Mesenchymal stem cell (in vitro differentiated cells and primary cell): ENCODE measurements around the gene ERBB4.

Experiments used
- DNase-seq: peaks from one replicate; pipeline ENCODE4 v3.0.0-alpha.2; 2013
- H2AFZ ChIP-seq: one replicate; pipeline ENCODE4 v1.6.1; 2013; ENCODE audit warnings: low read depth, mild to moderate bottlenecking, control low read depth, inconsistent platforms, low read length, moderate library complexity
- H2AK5ac ChIP-seq: 2 replicates; pipeline ENCODE4 v1.6.1; 2013; ENCODE audit warnings: low read length, moderate library complexity, mild to moderate bottlenecking, inconsistent platforms; ENCODE audit not compliant: severe bottlenecking
- H2BK120ac ChIP-seq: one replicate; pipeline ENCODE4 v1.6.1; 2013; ENCODE audit warnings: low read depth, mild to moderate bottlenecking, inconsistent platforms, low read length, moderate library complexity
- H2BK12ac ChIP-seq, 2 experiments: one replicate each; pipeline ENCODE4 v1.6.1; 2013; ENCODE audit warnings: inconsistent platforms in 2 of 2, low read length in 2 of 2, mild to moderate bottlenecking in 2 of 2, moderate library complexity in 2 of 2, control low read depth in 1 of 2
- H2BK15ac ChIP-seq: one replicate; pipeline ENCODE4 v1.6.1; 2013; ENCODE audit warnings: mild to moderate bottlenecking, low read depth, inconsistent platforms; ENCODE audit not compliant: poor library complexity, severe bottlenecking
- H2BK5ac ChIP-seq: 2 replicates; pipeline ENCODE4 v1.6.1; 2013; ENCODE audit warnings: low read depth, mild to moderate bottlenecking, low read length, control low read depth, inconsistent platforms; ENCODE audit not compliant: poor library complexity, severe bottlenecking
- H3K14ac ChIP-seq, 2 experiments: one replicate each; pipeline ENCODE4 v1.6.1; 2013; ENCODE audit warnings: inconsistent platforms in 2 of 2, low read length in 2 of 2, control low read depth in 1 of 2, mild to moderate bottlenecking in 1 of 2, moderate library complexity in 1 of 2
- H3K18ac ChIP-seq, 2 experiments: one replicate each; pipeline ENCODE4 v1.6.1; 2013; ENCODE audit warnings: inconsistent platforms in 2 of 2, low read length in 2 of 2, control low read depth in 1 of 2, low read depth in 1 of 2, mild to moderate bottlenecking in 1 of 2
- H3K23ac ChIP-seq, 2 experiments: one replicate each; pipeline ENCODE4 v1.6.1; 2013; ENCODE audit warnings: inconsistent platforms in 2 of 2, low read length in 2 of 2, mild to moderate bottlenecking in 2 of 2, moderate library complexity in 2 of 2, control low read depth in 1 of 2
- H3K27ac ChIP-seq: 2 replicates; pipeline ENCODE4 v1.5.1; 2013; ENCODE audit warnings: mild to moderate bottlenecking, moderate library complexity, low read length, control low read depth, inconsistent platforms; ENCODE audit not compliant: poor library complexity, severe bottlenecking
- H3K27me3 ChIP-seq, 2 experiments: 2 replicates each; pipeline versions ENCODE4 v1.6.1 to v1.7.0; 2013; ENCODE audit warnings: low read length in 2 of 2, mild to moderate bottlenecking in 2 of 2, moderate library complexity in 2 of 2, control low read depth in 1 of 2, inconsistent platforms in 1 of 2; ENCODE audit not compliant: control insufficient read depth in 1 of 2, insufficient read depth in 1 of 2
- H3K36me3 ChIP-seq, 2 experiments: 2 replicates each; pipeline versions ENCODE4 v1.6.1 to v1.7.0; 2013; ENCODE audit warnings: low read length in 2 of 2, control low read depth in 1 of 2, inconsistent platforms in 1 of 2, low read depth in 1 of 2, mild to moderate bottlenecking in 1 of 2; ENCODE audit not compliant: insufficient read depth in 2 of 2, control insufficient read depth in 1 of 2
- H3K4ac ChIP-seq, 2 experiments: one replicate each; pipeline ENCODE4 v1.6.1; 2013; ENCODE audit warnings: inconsistent platforms in 2 of 2, low read length in 2 of 2, mild to moderate bottlenecking in 2 of 2, moderate library complexity in 2 of 2, control low read depth in 1 of 2, low read depth in 1 of 2
- H3K4me1 ChIP-seq: 2 replicates; pipeline ENCODE4 v1.6.1; 2013; ENCODE audit warnings: low read depth, low read length, control low read depth; ENCODE audit not compliant: control insufficient read depth, insufficient read depth
- H3K4me2 ChIP-seq: 2 replicates; pipeline ENCODE4 v1.6.1; 2013; ENCODE audit warnings: low read length, mild to moderate bottlenecking, inconsistent platforms; ENCODE audit not compliant: poor library complexity, severe bottlenecking
- H3K4me3 ChIP-seq, 2 experiments: 2 replicates each; pipeline versions ENCODE4 v1.5.1 to v1.7.0; 2013; ENCODE audit warnings: low read length in 2 of 2, mild to moderate bottlenecking in 2 of 2, control low read depth in 1 of 2, low read depth in 1 of 2; ENCODE audit not compliant: insufficient read depth in 1 of 2
- H3K79me1 ChIP-seq: replicated peaks from 2 replicates; pipeline ENCODE4 v1.6.1; 2013; ENCODE audit warnings: mild to moderate bottlenecking, control low read depth, low read length, inconsistent platforms; ENCODE audit not compliant: poor library complexity, severe bottlenecking
- H3K9ac ChIP-seq: 2 replicates; pipeline ENCODE4 v1.7.0; 2013; ENCODE audit warnings: mild to moderate bottlenecking, low read length, moderate library complexity
- H3K9me3 ChIP-seq: 2 replicates; pipeline ENCODE4 v1.7.0; 2013; ENCODE audit warnings: mild to moderate bottlenecking, low read length; ENCODE audit not compliant: control insufficient read depth
- H4K8ac ChIP-seq: one replicate; pipeline ENCODE4 v1.6.1; 2013; ENCODE audit warnings: inconsistent platforms, mild to moderate bottlenecking, low read length, moderate library complexity
- H4K91ac ChIP-seq: one replicate; pipeline ENCODE4 v1.6.1; 2013; ENCODE audit warnings: mild to moderate bottlenecking, low read length, inconsistent platforms
- WGBS: methylation state at CpG from one replicate; pipeline ENCODE4 v1.1.7; 2013; ENCODE audit warnings: mixed read lengths; 5-methylcytosine and 5-hydroxymethylcytosine counted together

ERBB4 gene

GRCh38 chr2:211359347-211359746 is 1179.3 kb downstream of the ERBB4 start:
- no peak overlapping the region for H3K27ac ChIP-seq
- H3K14ac ChIP-seq, result no peak overlapping the region
- H3K23ac ChIP-seq, result no peak overlapping the region
- H3K36me3 ChIP-seq, result no peaks in the 10 kb centered on the region
- no peak overlapping the region for H3K4me2 ChIP-seq
- H3K18ac ChIP-seq, result no peak overlapping the region
- H3K79me1 ChIP-seq, result no peaks in the 10 kb centered on the region
- H2BK15ac ChIP-seq, result no peak overlapping the region
- H2BK5ac ChIP-seq, result no peak overlapping the region
- H2BK120ac ChIP-seq, result no peak overlapping the region
- H3K4me1 ChIP-seq, result no peaks in the 10 kb centered on the region
- no peak overlapping the region for H3K4me3 ChIP-seq
- no peak overlapping the region for H2AFZ ChIP-seq
- no peak overlapping the region for H2AK5ac ChIP-seq
- no peak overlapping the region for H4K8ac ChIP-seq
- no peaks in the 10 kb centered on the region for H3K27me3 ChIP-seq
- no peaks in the 10 kb centered on the region for H3K9me3 ChIP-seq
- no peak overlapping the region for H3K4ac ChIP-seq
- DNase-seq, result no peak
- no peak overlapping the region for H4K91ac ChIP-seq
- no peak overlapping the region for H2BK12ac ChIP-seq
- H3K9ac ChIP-seq, result no peak overlapping the region

GRCh38 chr2:211358504-211358903 is 1180.1 kb downstream of the ERBB4 start:
- no peak for DNase-seq
- Histone ChIP-seq H3K4ac (no peak overlapping the region), H3K9ac (no peak overlapping the region), H2BK12ac (no peak overlapping the region), H4K91ac (no peak overlapping the region), H3K27ac (no peak overlapping the region), H3K27me3 (no peaks in the 10 kb centered on the region), H3K4me2 (no peak overlapping the region), H4K8ac (no peak overlapping the region), H3K18ac (no peak overlapping the region), H3K36me3 (no peaks in the 10 kb centered on the region), H3K23ac (no peak overlapping the region), H2BK5ac (no peak overlapping the region), H2BK120ac (no peak overlapping the region), H3K79me1 (no peaks in the 10 kb centered on the region), H3K4me3 (no peak overlapping the region), H3K14ac (no peak overlapping the region), H2AK5ac (no peak overlapping the region), H3K4me1 (no peaks in the 10 kb centered on the region), H2AFZ (no peak overlapping the region), H2BK15ac (no peak overlapping the region), H3K9me3 (no peaks in the 10 kb centered on the region)
- 100% methylated on average over 2 of the region's 3 CpGs for WGBS

- WGBS, result 80% methylated on average over 1 of the region's 1 CpG
- H2BK120ac ChIP-seq, result no peak overlapping the region
Observed at GRCh38 chr2:211354481-211354880, 1184.1 kb downstream of the ERBB4 start.

GRCh38 chr2:211351987-211352386 is 1186.6 kb downstream of the ERBB4 start:
- Histone ChIP-seq H3K4me2 (no peak overlapping the region), H3K14ac (no peak overlapping the region), H2BK15ac (no peak overlapping the region), H4K91ac (no peak overlapping the region), H2BK5ac (no peak overlapping the region), H3K18ac (no peak overlapping the region), H3K9ac (no peak overlapping the region), H3K79me1 (no peaks in the 10 kb centered on the region), H4K8ac (no peak overlapping the region), H2BK12ac (no peak overlapping the region), H3K27ac (no peak overlapping the region), H3K23ac (no peak overlapping the region), H3K4me1 (no peaks in the 10 kb centered on the region), H2BK120ac (no peak overlapping the region), H3K36me3 (no peaks in the 10 kb centered on the region), H3K27me3 (no peaks in the 10 kb centered on the region), H2AK5ac (no peak overlapping the region), H2AFZ (no peak overlapping the region), H3K9me3 (no peaks in the 10 kb centered on the region), H3K4ac (no peak overlapping the region), H3K4me3 (no peak overlapping the region)
- 70% methylated on average over 3 of the region's 3 CpGs for WGBS
- no peak for DNase-seq

More at GRCh38 chr2:211354481-211354880, 1184.1 kb downstream of the ERBB4 start:
- H4K8ac ChIP-seq, result no peak overlapping the region
- no peaks in the 10 kb centered on the region for H3K27me3 ChIP-seq
- H3K27ac ChIP-seq, result no peak overlapping the region
- H3K14ac ChIP-seq, result no peak overlapping the region
- H2BK15ac ChIP-seq, result no peak overlapping the region
- H3K79me1 ChIP-seq, result no peaks in the 10 kb centered on the region
- no peak overlapping the region for H3K18ac ChIP-seq
- H2BK5ac ChIP-seq, result no peak overlapping the region
- no peaks in the 10 kb centered on the region for H3K36me3 ChIP-seq
- no peak overlapping the region for H3K4ac ChIP-seq
- no peak overlapping the region for H3K23ac ChIP-seq
- no peak overlapping the region for H3K9ac ChIP-seq
- no peak for DNase-seq
- H3K9me3 ChIP-seq, result no peaks in the 10 kb centered on the region
- H3K4me2 ChIP-seq, result no peak overlapping the region
- H3K4me3 ChIP-seq, result no peak overlapping the region
- H2BK12ac ChIP-seq, result no peak overlapping the region
- no peak overlapping the region for H2AK5ac ChIP-seq
- no peak overlapping the region for H2AFZ ChIP-seq
- H4K91ac ChIP-seq, result no peak overlapping the region
- no peaks in the 10 kb centered on the region for H3K4me1 ChIP-seq
